Sciatic nerve (tissue), 2 donors: ENCODE data around the gene GJA3. TPM values are rescaled to one million over a fixed set of nuclear protein-coding genes. Genes with fewer than 3 reads are reported as not detected.

Experiments used
- ATAC-seq: fragments of 200-7000 bp; cut with Tn5 transposase; one replicate; pipeline ENCODE4 v1.9.1; 2020; ENCODE audit warnings: mild to moderate bottlenecking, moderate library complexity
- DNase-seq: peaks from one replicate; pipeline ENCODE4 v3.0.0-alpha.2; 2020; ENCODE audit warnings: low spot score
- intact Hi-C: fragments of 100-400 bp; cut with DNase I; formaldehyde crosslinking; loops from one replicate; pipeline ENCODE4 v1.14.2; 2022
- total RNA-seq: library from RNA; stranded (reverse); fragmentation: NEBNext Ultra II Directional; extraction: Animal tissue kit (Norgen Biotek cat#: 25700); gene quantifications from one replicate; pipeline ENCODE4 v1.2.1, GENCODE V29; 2021
- donor health status: DM: no; HTN: no; CAD: no.
- donor health status: DM: no; HTN: no; CAD: no.

Gene GJA3
- total RNA-seq, 1 donor from 2014 or later = not detected

DNA sequence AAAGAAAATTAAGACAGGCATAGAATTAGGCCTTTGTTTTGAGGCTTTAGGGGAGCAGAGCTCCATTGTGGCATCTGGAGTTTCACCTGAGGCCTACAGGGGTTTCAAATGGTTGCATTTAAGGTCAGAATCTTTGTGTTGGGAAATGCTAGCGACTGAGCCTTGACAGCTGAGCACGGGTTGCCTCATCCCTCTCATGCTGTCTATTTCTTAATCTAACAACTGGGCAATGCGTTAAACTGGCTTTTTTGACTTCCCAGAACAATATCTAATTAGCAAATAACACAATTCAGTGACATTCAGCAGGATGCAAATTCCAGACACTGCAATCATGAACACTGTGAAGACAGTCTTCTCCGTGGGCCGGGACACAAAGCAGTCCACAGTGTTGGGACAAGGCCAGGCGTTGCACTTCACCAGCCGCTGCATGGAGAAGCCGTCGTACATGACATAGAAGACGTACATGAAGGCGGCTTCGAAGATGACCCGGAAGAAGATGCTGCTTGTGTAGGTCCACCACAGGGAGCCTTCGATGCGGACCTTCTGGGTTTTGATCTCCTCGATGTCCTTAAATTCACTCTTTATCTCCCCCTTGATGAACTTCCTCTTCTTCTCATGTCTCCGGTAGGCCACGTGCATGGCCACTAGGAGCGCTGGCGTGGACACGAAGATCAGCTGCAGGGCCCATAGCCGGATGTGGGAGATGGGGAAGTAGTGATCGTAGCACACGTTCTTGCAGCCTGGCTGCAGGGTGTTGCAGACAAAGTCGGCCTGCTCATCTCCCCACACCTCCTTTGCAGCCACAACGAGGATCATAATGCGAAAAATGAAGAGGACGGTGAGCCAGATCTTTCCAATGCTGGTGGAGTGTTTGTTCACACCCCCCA is 28.1 kb upstream of the GJA3 start:
- intact Hi-C loops = no loop called here
- DNase-seq (no peak), ATAC-seq (no peak)

GRCh38 chr13:20186771-20187170 is 25.9 kb upstream of the GJA3 start:
- intact Hi-C loops = no loop called here
- DNase-seq (no peak), ATAC-seq (no peak)

DNA sequence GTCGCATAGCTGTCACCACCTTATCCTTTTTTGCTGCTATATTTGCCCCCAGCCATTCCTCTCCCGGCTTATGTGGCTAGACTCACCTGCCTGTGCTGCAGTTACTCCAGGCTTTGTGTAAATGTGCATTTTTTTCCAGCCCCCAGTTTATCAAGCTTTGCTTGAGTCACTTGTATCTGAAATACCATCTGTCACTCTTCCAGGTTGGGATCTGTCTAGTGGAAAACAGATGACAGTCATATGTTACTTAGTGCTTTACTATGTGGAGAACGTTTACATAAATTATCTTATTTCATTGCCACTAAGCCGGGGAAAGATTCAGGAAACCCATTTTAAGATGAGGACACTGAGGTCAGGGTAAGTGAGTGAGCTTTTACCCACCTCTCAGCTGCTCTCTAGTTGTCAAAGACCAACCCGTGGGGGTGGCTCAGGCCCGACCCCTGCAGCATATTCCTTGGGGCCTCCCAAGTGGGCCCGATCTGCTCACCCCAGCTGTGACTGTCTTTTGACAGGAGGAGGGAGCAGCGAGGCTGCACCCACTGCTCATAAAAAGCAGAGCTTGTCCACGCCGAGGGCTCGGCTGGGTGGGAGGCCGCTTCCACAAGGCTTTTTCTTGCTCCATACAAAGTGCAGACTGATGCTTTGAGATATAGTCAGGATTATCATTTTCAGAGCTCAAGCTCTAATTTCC is 24.7 kb upstream of the GJA3 start:
- DNase-seq = no peak
- no peak for ATAC-seq
- intact Hi-C loops = no loop called here

GRCh38 chr13:20182231-20182846 is 21.5 kb upstream of the GJA3 start:
- intact Hi-C loops = no loop called here
- DNase-seq (no peak), ATAC-seq (peak; percentile 85)

- intact Hi-C loops = no loop called here
- no peak for ATAC-seq
Observed at GRCh38 chr13:20181188-20181587, 20.3 kb upstream of the GJA3 start.

DNA sequence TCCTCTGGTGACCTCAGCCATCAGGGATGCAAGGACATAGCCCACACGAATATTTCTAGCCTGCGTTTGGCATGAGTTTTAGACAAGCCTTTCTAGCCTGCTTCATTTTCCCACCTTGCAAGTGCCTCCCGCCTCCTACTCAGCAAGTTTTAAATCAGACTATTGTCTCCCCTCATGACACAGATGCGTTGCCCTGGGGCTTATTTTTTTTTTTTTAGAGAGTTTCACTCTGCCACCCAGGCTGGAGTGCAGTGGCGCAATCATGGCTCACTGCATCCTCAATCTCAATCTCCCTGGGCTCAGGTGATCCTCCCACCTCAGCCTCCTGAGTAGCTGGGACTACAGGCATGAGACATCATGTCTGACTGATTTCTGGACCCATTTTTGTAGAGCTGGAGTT is 17.3 kb upstream of the GJA3 start:
- intact Hi-C loops = no loop called here
- ATAC-seq = no peak
- DNase-seq = no peak

More at GRCh38 chr13:20181188-20181587, 20.3 kb upstream of the GJA3 start:
- no peak for DNase-seq

- ATAC-seq (no peak), DNase-seq (no peak)
- intact Hi-C loops = loop anchor here (2.0 kb wide), 1 partner anchor 76 kb away; no protein-coding TSS in a partner anchor
Observed at GRCh38 chr13:20177049-20177831, 16.4 kb upstream of the GJA3 start.

DNA sequence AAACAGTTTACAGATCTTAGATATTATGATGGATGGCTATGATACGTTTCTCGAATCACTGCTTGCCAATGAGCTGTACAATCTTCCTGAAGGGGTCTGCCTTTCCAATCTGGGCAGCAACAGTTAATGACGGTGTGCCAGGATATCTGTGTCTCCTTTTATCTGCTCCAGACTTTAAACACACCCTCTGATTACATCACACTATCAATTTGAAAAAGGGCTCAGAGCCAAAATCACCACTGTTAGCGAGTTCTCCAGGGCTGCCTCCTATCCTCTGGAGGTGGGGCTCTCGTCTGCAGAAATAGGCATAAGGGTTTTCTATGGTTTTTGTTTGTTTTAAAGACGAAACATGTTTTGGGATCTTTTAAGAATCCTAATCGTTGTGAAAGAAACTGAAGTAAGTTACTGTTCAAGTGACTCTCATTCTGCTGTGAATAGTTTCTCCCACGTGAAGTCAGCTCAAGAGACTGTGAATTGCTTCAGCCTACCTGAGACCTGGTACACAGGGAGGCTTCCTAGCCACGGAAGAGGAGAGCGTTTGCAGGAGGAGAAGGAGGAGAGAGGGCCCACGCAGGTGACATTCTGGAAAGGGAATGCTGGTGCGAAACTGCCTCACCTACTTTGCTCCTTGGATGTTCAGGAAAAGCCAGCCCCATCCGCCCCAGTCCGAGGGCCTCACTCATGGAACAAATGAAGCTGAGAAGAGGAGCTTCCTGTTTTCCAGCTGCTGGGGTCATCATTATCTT is 15.2 kb upstream of the GJA3 start:
- intact Hi-C loops = loop anchor here (2.0 kb wide), 1 partner anchor 75 kb away; no protein-coding TSS in a partner anchor
- ATAC-seq (peak; percentile 63), DNase-seq (no peak)

- ATAC-seq = no peak
- intact Hi-C loops = no loop called here
- DNase-seq = no peak
Observed at GRCh38 chr13:20175406-20175794, 14.5 kb upstream of the GJA3 start.

- peak; percentile 79 for ATAC-seq
- DNase-seq = no peak
- intact Hi-C loops = no loop called here
Observed at GRCh38 chr13:20174656-20175405, 14.0 kb upstream of the GJA3 start.

DNA sequence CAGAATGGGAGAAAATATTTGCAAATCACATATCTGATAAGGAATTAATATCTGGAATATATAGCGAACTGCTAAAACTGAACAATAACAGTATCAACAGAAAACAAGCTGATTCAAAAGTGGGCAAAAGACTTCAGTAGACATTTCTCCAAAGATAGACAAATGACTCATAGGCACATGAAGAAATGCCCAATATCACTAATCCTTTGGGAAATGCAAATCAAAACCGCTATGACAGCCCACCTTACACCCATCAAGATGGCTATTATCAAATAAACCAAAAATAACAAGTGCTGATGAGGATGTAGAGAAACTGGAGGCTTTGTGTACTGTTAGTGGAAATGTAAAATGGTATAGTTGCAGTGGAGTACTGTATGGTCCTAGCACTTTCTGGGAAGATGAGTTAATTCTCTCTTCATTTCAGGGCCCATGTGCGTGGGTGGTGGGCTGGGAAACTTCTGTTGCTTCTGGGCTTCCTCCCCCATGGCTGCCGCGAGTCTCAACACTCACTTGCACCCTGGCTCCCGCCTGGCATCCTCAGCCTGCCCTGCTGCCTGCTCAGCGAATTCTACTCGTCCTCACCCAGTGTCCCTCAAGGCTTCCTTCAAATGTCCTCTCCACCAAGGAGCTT is 12.4 kb upstream of the GJA3 start:
- ATAC-seq = no peak
- intact Hi-C loops = no loop called here
- DNase-seq = no peak

- intact Hi-C loops = no loop called here
Observed at GRCh38 chr13:20171364-20171763, 10.5 kb upstream of the GJA3 start.

DNA sequence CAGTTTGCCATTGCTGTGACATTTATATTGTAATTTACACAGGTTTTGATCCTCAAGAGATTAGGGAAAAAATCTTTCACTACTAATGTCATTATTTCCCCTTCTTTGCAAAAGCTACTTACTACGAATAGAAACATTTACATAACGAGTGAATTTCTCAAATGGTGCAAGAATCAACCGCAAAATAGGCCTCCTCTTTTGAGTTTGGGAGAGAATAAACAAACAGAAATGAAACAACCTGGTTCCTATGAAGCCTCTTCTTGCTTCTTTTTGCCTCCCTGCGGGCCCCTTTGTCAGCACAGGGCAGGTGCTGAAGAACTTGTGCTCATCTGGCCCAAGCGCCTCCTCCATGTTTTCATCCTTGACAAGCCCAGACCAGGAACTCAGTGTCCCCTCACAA is 10.1 kb upstream of the GJA3 start:
- DNase-seq (no peak), ATAC-seq (no peak)
- intact Hi-C loops = no loop called here

More at GRCh38 chr13:20171364-20171763, 10.5 kb upstream of the GJA3 start:
- DNase-seq (no peak), ATAC-seq (no peak)

DNA sequence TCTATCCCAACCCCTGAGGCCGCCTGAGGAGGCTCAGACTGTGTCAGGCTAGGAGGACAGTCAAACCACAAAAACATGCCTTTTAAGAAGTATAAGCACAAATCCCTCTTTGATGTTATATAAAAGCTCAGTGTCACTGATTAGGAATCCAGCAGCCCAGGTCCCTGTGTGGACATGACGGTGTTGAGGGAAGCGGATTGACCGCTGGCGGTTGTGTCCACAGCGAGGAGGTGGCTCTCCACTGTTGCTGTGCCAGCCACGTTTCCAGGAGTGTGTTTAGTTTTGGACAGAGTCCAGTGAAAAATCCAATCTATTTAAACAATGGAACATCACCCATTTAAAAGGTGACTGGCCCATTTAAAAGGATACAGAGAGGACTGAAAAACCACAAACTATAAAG is 7.5 kb upstream of the GJA3 start:
- intact Hi-C loops = no loop called here
- DNase-seq (no peak), ATAC-seq (no peak)

- ATAC-seq (no peak), DNase-seq (no peak)
- intact Hi-C loops = no loop called here
Observed at GRCh38 chr13:20165417-20166257, 4.8 kb upstream of the GJA3 start.

DNA sequence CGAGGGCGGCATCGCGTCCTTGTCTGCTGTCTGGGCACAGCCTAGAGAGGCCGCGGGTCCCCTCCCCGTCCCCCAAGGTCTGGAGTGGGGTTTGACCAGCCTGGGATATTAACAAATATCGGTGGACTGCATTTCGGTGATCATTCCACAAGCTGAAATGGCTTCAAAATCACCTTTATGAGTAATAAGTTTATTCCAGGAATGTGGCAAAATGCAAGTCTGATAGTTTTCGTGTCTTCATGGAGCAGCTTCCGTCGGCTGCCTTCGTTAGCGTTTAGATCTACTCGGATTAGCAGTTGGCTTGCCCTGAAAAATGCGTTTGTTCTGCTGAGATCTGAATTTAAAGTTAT is 1.1 kb upstream of the GJA3 start:
- no peak for DNase-seq
- intact Hi-C loops = no loop called here
- no peak for ATAC-seq
